ENCODE results near the gene CER1. TPM values are rescaled to one million over a fixed set of nuclear protein-coding genes. Genes with fewer than 3 reads are reported as not detected.

The CER1 gene
- total RNA-seq, 4 donors from 2014 or later = 1.9 to 7.6 TPM; not detected in 2

GRCh38 chr9:14715102-14715501 lies 7.4 kb downstream of the CER1 start:
- no peak for TF ChIP-seq POLR2A (IDR thresholded peaks at IDR 0.05)
- no peak for TF ChIP-seq CTCF (IDR thresholded peaks at IDR 0.05)
- H3K4me1 ChIP-seq = no peaks in the 10 kb centered on the region
- no peaks in the 10 kb centered on the region for H3K27me3 ChIP-seq
- no peak overlapping the region for H3K27ac ChIP-seq
- DNase-seq = no peak
- H3K4me3 ChIP-seq = no peak overlapping the region
- H3K9me3 ChIP-seq = no peaks in the 10 kb centered on the region
- no peaks in the 10 kb centered on the region for H3K36me3 ChIP-seq

DNA sequence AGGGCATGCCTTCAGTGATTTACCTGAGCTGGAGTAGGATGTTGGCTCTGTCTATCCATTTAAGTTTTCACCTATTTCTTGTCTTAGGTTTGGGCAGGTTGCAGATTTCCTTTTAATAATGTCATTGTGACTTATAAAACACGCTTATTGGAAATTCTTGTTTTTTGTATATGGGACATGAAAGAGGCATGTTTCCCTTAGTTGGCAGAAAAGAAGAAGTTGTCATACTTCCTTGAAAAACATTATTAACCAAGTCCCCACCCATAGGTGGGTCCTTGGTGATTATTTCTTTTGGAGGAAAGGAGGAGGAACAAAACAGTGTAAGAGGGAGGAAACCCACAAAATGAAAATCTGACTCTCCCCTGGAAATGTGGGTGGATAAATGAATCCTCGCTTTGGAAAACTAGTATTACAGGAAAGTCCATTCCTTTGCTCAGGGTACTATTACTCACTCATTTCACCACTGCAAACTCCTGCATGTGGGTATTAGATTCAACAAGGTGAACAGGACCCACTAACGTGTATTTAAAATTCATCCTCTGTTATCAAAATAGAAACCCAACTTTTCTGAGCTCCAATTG lies 9.3 kb downstream of the CER1 start:
- Histone ChIP-seq H3K4me1 (no peaks in the 10 kb centered on the region), H3K9me3 (no peaks in the 10 kb centered on the region)
- no peak for DNase-seq

DNA sequence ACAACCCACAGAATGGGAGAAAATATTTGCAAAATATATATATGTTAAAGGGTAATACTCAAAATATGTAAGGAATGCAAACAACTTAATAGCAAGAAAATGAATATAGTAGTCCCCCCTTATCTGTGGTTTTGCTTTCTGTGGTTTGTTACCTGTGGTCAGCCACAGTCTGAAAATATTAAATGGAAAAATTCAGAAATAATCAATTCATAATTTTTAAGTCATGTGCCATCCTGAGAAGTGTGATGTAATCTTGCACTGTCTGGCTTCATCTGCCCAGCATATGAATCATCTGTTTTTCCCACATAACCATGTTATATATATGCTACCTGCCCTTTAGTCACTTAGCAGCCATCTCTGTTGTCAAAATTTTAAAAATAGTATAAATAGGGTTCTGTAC lies 11.7 kb downstream of the CER1 start:
- no peak for DNase-seq
- Histone ChIP-seq H3K36me3 (no peaks in the 10 kb centered on the region), H3K4me1 (no peaks in the 10 kb centered on the region), H3K27ac (no peak overlapping the region), H3K4me3 (no peak overlapping the region), H3K9me3 (no peaks in the 10 kb centered on the region), H3K27me3 (no peaks in the 10 kb centered on the region)
- TF ChIP-seq POLR2A (IDR thresholded peaks at IDR 0.05) (no peak), CTCF (IDR thresholded peaks at IDR 0.05) (no peak)

More for the DNA sequence above, 9.3 kb downstream of the CER1 start:
- Histone ChIP-seq H3K4me3 (no peak overlapping the region), H3K27me3 (no peaks in the 10 kb centered on the region), H3K36me3 (no peaks in the 10 kb centered on the region), H3K27ac (no peak overlapping the region)
- TF ChIP-seq CTCF (IDR thresholded peaks at IDR 0.05) (no peak), POLR2A (IDR thresholded peaks at IDR 0.05) (no peak)

DNA sequence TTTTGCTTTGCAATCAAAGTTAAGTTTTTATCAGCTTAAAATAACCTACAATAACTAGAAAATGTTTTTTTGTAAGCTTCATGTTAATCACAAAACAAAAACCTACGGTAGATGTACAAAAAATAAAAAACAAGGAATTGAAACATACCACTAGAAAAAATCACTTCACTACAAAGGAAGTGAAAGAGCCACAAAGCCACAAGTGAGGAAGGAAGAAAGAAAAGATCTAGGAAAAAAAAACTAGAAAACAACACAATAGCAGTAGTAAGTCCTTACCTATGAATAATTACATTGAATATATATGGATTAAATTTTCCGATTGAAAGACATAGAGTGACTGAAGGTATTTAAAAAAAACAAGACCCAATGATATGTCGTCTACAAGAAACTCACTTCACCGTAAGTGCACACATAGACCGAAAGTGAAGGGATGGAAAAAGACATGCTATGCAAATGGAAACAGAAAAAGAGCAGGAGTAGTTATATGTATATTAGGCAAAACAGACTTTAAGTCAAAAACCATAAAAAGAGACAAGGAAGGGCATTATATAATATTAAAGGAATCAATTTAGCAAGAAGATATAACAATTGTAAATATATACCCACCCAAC lies 15.9 kb downstream of the CER1 start:
- TF ChIP-seq CTCF (IDR thresholded peaks at IDR 0.05) = no peak
- TF ChIP-seq POLR2A (IDR thresholded peaks at IDR 0.05) = no peak

DNA sequence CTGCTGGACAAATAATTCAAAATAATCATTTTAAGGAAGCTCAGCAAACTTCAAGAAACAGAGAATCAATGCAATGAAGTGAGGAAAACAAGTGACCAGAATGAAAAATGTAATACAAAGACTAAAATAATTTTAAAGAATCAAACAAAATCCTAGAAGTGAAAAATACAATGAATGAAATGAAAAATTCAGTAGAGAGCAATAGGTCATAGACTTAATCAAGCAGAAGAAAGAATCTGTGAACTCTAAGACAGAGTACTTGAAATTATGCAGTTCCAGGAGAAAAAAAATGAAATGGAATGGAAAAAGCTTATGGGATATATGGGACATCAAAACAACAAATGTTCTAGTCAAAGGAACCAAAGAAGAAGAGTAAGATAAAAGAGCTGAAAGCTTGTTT lies 17.5 kb downstream of the CER1 start:
- TF ChIP-seq POLR2A (IDR thresholded peaks at IDR 0.05) (no peak), CTCF (IDR thresholded peaks at IDR 0.05) (no peak)
- H3K4me1 ChIP-seq = no peaks in the 10 kb centered on the region

More for the DNA sequence above, 15.9 kb downstream of the CER1 start:
- H3K27me3 ChIP-seq = no peaks in the 10 kb centered on the region
- H3K36me3 ChIP-seq = no peaks in the 10 kb centered on the region
- H3K4me1 ChIP-seq = no peaks in the 10 kb centered on the region
- H3K9me3 ChIP-seq = no peaks in the 10 kb centered on the region
- no peak for DNase-seq
- H3K4me3 ChIP-seq = no peak overlapping the region
- H3K27ac ChIP-seq = no peak overlapping the region

More for the DNA sequence above, 17.5 kb downstream of the CER1 start:
- Histone ChIP-seq H3K36me3 (no peaks in the 10 kb centered on the region), H3K27me3 (no peaks in the 10 kb centered on the region), H3K4me3 (no peak overlapping the region), H3K9me3 (no peaks in the 10 kb centered on the region), H3K27ac (no peak overlapping the region)
- DNase-seq = no peak

Data from Peyer's patch (tissue), 4 donors.